ENCODE results near the gene ZFP82. TPM values are rescaled to one million over a fixed set of nuclear protein-coding genes. Genes with fewer than 3 reads are reported as not detected.

Gene ZFP82
- total and polyA plus RNA-seq, 5 donors from 2014 or later = 2.9 to 14.4 (median 7.5) TPM

DNA sequence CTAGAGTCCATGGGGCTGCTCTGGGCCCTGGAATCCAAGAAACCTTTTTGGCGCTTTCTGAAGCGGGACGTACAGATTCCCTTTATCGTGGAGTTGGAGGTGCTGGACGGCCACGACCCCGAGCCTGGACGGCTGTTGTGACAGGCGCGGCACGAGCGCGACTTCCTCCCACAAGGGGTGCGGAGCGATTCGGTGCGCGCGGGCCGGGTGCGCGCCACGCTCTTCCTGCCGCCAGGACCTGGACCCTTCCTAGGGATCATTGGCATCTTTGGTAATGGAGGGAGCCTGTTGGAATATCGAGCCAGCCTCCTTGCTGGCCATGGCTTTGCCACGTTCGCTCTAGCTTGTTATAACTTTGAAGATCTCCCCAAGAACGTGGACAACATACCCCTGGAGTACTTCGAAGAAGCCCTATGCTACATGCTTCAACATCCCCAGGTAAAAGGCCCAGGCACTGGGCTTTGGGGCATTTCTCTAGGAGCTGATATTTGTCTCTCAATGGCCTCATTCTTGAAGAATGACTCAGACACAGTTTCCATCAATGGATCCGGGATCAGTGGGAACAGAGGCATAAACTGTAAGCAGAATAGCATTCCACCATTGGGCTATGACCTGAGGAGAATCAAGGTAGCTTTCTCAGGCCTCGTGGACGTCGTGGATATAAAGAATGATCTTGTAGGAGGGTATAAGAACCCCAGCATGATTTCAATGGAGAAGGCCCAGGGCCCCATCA lies 3.5 kb upstream of the ZFP82 start:
- Histone ChIP-seq H3K9me3 (ENCODE audit: control insufficient read depth in 2 of 2, low read length in 2 of 2) (peaks cover 2 to 13% of the 10 kb centered on the region in 2 experiments), H3K36me3 (ENCODE audit: control insufficient read depth, insufficient read depth, low read length) (no peaks in the 10 kb centered on the region), H3K27ac (ENCODE audit: insufficient read depth, low read length, poor library complexity, severe bottlenecking) (no peak overlapping the region), H3K4me1 (ENCODE audit: control insufficient read depth, insufficient read depth, low read length, poor library complexity, severe bottlenecking) (peaks cover 14% of the 10 kb centered on the region), H3K27me3 (ENCODE audit: control insufficient read depth, insufficient read depth, low read length) (peaks cover 4% of the 10 kb centered on the region), H3K4me3 (ENCODE audit: low read depth, low read length) (no peak overlapping the region)
- DNase-seq (no peak), ATAC-seq (ENCODE audit: low read depth in 2 of 2) (no peak)
- peaks cover 7% of the 10 kb centered on the region for H3K36me3 Mint-ChIP-seq
- peak overlapping the region; percentile 27 to 73 (median 62) for H3K4me3 Mint-ChIP-seq
- peaks cover 17% of the 10 kb centered on the region for H3K27me3 Mint-ChIP-seq
- peaks cover 0 to 28% (median 18%) of the 10 kb centered on the region in 7 donors for H3K9me3 Mint-ChIP-seq
- H3K4me1 Mint-ChIP-seq = peaks cover 0 to 26% (median 7%) of the 10 kb centered on the region in 4 donors
- peak overlapping the region in 1 of 3 donors; percentile 67 for H3K27ac Mint-ChIP-seq

DNA sequence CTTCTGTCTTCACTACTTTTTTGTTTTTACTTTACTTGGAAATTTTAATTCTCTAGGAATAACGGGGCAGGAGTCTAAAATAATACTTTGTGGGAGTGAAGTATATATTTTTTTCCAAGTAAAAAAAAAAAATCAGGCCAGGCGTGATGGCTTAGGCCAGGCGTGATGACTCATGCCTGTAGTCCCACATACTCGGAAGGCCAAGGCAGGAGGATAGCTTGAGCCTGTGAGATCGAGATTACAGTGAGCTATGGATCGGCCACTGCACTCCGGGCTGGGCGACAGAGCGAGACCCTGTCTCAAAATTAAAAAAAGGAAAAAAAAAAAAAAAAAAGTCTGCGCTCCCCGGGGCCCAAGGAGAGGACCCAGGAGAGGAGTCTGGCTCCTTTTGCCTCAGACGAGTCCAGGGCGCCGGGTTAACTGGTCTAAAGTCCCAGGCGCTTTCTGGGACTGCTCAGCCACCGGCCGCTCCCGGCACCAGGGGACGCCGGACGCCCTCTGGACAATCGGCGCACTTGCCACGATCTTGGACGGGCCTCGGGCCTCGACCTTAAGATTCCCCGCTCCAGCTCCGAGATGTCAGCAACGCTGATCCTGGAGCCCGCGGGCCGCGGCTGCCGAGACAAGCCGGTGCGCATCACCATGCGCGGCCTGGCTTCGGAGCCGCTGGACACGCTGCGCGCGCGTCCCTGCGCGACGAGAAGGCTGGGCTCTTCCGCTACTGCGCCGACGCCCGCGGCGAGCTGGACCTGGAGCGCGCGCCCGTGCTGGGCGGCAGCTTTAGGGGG lies 2.7 kb upstream of the ZFP82 start:
- Mint-ChIP-seq H3K9me3 (peaks cover 0 to 25% (median 16%) of the 10 kb centered on the region in 7 donors), H3K27me3 (peaks cover 17% of the 10 kb centered on the region), H3K27ac (no peak overlapping the region), H3K4me1 (peaks cover 0 to 29% (median 7%) of the 10 kb centered on the region in 4 donors), H3K36me3 (peaks cover 9% of the 10 kb centered on the region), H3K4me3 (peak overlapping the region; percentile 10 to 67 (median 26))
- peaks cover under 1 to 15% of the 10 kb centered on the region in 2 experiments for H3K9me3 ChIP-seq (ENCODE audit: control insufficient read depth in 2 of 2, low read length in 2 of 2)
- no peaks in the 10 kb centered on the region for H3K36me3 ChIP-seq (ENCODE audit: control insufficient read depth, insufficient read depth, low read length)
- ATAC-seq (ENCODE audit: low read depth in 2 of 2) (no peak), DNase-seq (no peak)
- peaks cover 14% of the 10 kb centered on the region for H3K4me1 ChIP-seq (ENCODE audit: control insufficient read depth, insufficient read depth, low read length, poor library complexity, severe bottlenecking)
- no peak overlapping the region for H3K27ac ChIP-seq (ENCODE audit: insufficient read depth, low read length, poor library complexity, severe bottlenecking)
- peaks cover 4% of the 10 kb centered on the region for H3K27me3 ChIP-seq (ENCODE audit: control insufficient read depth, insufficient read depth, low read length)
- no peak overlapping the region for H3K4me3 ChIP-seq (ENCODE audit: low read depth, low read length)

DNA sequence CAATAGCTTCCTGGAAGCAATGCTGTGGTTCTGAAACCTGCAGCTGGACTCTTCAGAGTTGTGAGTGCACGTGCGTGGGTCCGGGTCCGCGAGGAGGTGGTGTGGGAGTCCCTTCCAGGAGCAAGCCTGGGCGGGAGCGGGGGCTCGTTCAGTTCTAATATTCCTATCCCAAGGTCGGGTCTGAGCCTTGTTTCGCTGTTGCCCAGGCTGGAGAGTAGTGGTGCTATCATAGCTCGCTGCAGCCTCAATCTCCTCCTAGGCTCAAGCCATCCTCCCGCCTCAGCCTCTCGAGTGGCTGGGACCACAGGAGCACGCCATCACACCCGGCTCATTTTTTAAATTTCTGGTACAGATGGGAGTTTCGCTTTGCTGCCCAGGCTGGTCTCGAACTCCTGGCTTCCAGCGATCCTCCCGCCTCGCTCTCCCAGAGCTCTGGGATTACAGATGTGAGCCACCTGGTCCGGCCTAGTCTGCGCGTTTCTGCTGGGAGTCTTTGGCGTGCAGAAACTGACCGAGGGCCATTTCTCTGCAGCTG lies 625 bp downstream of the ZFP82 start:
- peak overlapping the region; percentile 72 for H3K27ac ChIP-seq (ENCODE audit: insufficient read depth, low read length, poor library complexity, severe bottlenecking)
- H3K9me3 ChIP-seq (ENCODE audit: control insufficient read depth in 2 of 2, low read length in 2 of 2) = peaks cover 12 to 33% of the 10 kb centered on the region in 2 experiments
- DNase-seq (no peak), ATAC-seq (ENCODE audit: low read depth in 2 of 2) (no peak)
- H3K4me1 Mint-ChIP-seq = peaks cover 0 to 38% (median 7%) of the 10 kb centered on the region in 4 donors
- H3K4me3 ChIP-seq (ENCODE audit: low read depth, low read length) = peak overlapping the region; percentile 78
- H3K27ac Mint-ChIP-seq = peak overlapping the region; percentile 93 to 97 (median 96)
- peaks cover 2% of the 10 kb centered on the region for H3K36me3 ChIP-seq (ENCODE audit: control insufficient read depth, insufficient read depth, low read length)
- peaks cover 23% of the 10 kb centered on the region for H3K36me3 Mint-ChIP-seq
- H3K4me3 Mint-ChIP-seq = peak overlapping the region; percentile 90 to 96 (median 94)
- H3K27me3 ChIP-seq (ENCODE audit: control insufficient read depth, insufficient read depth, low read length) = peaks cover 4% of the 10 kb centered on the region
- H3K4me1 ChIP-seq (ENCODE audit: control insufficient read depth, insufficient read depth, low read length, poor library complexity, severe bottlenecking) = peaks cover 14% of the 10 kb centered on the region
- H3K9me3 Mint-ChIP-seq = peaks cover 0 to 22% (median 12%) of the 10 kb centered on the region in 7 donors
- H3K27me3 Mint-ChIP-seq = peaks cover 13% of the 10 kb centered on the region

DNA sequence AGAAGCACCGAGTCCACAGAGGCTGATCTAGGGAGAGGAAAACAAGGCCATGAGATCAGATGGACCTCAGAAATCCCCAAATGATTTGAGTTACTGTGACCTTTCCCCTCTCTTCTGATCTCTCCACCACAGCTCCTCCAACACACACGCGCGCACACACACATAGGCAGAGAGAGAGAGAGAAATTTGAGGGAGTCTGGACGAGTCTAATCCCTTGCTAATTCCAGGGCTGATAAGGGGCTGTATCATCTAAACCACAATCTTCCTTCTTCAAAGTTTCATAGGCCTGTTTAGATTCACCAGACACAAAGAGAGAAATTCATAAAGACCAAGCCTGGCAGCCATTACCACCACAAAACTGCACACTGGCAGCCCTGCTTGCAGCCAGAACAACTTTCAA lies 8.6 kb downstream of the ZFP82 start:
- H3K9me3 ChIP-seq (ENCODE audit: control insufficient read depth in 2 of 2, low read length in 2 of 2) = peaks cover 60 to 88% of the 10 kb centered on the region in 2 experiments
- ATAC-seq (ENCODE audit: low read depth in 2 of 2) (no peak), DNase-seq (no peak)
- Mint-ChIP-seq H3K4me3 (no peak overlapping the region), H3K27me3 (no peaks in the 10 kb centered on the region), H3K27ac (no peak overlapping the region), H3K9me3 (peaks cover 5 to 57% (median 27%) of the 10 kb centered on the region in 7 donors), H3K36me3 (peaks cover 56% of the 10 kb centered on the region), H3K4me1 (peaks cover 0 to 7% (median 2%) of the 10 kb centered on the region in 4 donors)
- no peaks in the 10 kb centered on the region for H3K4me1 ChIP-seq (ENCODE audit: control insufficient read depth, insufficient read depth, low read length, poor library complexity, severe bottlenecking)
- no peak overlapping the region for H3K27ac ChIP-seq (ENCODE audit: insufficient read depth, low read length, poor library complexity, severe bottlenecking)
- H3K4me3 ChIP-seq (ENCODE audit: low read depth, low read length) = no peak overlapping the region
- peaks cover 59% of the 10 kb centered on the region for H3K36me3 ChIP-seq (ENCODE audit: control insufficient read depth, insufficient read depth, low read length)
- no peaks in the 10 kb centered on the region for H3K27me3 ChIP-seq (ENCODE audit: control insufficient read depth, insufficient read depth, low read length)

DNA sequence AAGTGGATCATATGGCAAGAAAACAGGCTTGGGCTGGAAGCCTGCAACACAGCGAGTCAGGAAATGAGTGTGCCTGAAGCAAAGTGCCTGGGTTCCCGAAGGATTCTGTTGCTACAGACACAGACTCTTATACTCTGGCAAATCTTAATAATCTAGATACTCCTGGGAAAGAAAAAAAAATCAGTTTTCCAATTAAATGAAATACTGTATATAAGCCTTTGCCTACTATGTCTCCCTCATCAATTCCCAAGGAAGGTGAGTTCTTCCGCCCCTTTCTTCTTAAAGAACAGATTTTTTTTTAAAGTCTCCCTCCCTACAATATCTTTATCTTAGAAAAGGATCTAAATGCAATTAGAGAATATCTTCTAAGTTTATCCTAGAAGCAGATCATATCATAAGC lies 10.3 kb downstream of the ZFP82 start:
- Histone ChIP-seq H3K36me3 (ENCODE audit: control insufficient read depth, insufficient read depth, low read length) (peaks cover 70% of the 10 kb centered on the region), H3K4me1 (ENCODE audit: control insufficient read depth, insufficient read depth, low read length, poor library complexity, severe bottlenecking) (no peaks in the 10 kb centered on the region), H3K9me3 (ENCODE audit: control insufficient read depth in 2 of 2, low read length in 2 of 2) (peaks cover 68 to 82% of the 10 kb centered on the region in 2 experiments), H3K27ac (ENCODE audit: insufficient read depth, low read length, poor library complexity, severe bottlenecking) (no peak overlapping the region), H3K27me3 (ENCODE audit: control insufficient read depth, insufficient read depth, low read length) (no peaks in the 10 kb centered on the region), H3K4me3 (ENCODE audit: low read depth, low read length) (no peak overlapping the region)
- Mint-ChIP-seq H3K36me3 (peaks cover 68% of the 10 kb centered on the region), H3K27me3 (no peaks in the 10 kb centered on the region), H3K9me3 (peaks cover 6 to 59% (median 32%) of the 10 kb centered on the region in 7 donors), H3K27ac (no peak overlapping the region), H3K4me3 (no peak overlapping the region), H3K4me1 (peaks cover 0 to 7% (median 2%) of the 10 kb centered on the region in 4 donors)
- no peak for DNase-seq
- ATAC-seq (ENCODE audit: low read depth in 2 of 2) = no peak

DNA sequence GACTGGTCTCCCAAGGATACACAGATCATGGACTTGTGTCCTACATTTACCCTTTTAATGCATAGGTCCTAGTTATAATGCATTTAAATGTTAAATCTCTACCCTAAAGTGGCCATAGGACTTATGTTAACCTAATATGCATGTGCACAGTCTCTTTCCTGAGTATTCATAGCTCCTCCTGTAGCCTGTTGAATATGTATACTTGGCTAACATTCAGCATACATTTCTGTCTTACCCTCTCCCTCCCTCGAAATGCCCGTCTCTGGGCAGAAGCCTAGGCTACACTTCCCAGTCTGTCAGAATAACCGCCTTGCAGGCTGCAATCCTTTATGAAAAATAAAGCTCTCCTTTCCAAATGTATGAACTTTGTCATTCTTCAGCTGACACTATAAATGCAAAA lies 13.9 kb downstream of the ZFP82 start:
- Histone ChIP-seq H3K36me3 (ENCODE audit: control insufficient read depth, insufficient read depth, low read length) (peaks cover 82% of the 10 kb centered on the region), H3K9me3 (ENCODE audit: control insufficient read depth in 2 of 2, low read length in 2 of 2) (peaks cover 64 to 84% of the 10 kb centered on the region in 2 experiments)

DNA sequence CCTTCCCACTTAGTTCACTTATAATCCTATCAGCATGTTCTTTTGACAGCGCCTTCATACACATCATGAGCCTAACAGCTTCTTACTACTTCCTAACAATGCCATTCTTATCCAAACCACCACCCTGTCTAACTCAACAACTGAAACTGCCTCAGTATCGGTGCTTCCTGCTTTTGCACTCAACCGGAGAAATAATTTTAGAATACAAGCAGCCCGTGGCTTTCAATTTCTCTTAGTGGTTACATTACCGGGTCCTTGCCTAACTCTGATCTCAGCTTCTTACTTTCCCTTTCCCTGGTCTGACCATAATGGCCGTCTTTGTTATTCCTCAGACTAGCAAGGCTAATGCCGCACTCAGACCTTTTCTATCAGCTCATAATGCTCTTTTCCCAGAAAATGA lies 17.0 kb downstream of the ZFP82 start:
- Histone ChIP-seq H3K36me3 (ENCODE audit: control insufficient read depth, insufficient read depth, low read length) (peaks cover 71% of the 10 kb centered on the region), H3K27me3 (ENCODE audit: control insufficient read depth, insufficient read depth, low read length) (no peaks in the 10 kb centered on the region), H3K27ac (ENCODE audit: insufficient read depth, low read length, poor library complexity, severe bottlenecking) (no peak overlapping the region), H3K4me3 (ENCODE audit: low read depth, low read length) (no peak overlapping the region), H3K9me3 (ENCODE audit: control insufficient read depth in 2 of 2, low read length in 2 of 2) (peaks cover 56 to 86% of the 10 kb centered on the region in 2 experiments), H3K4me1 (ENCODE audit: control insufficient read depth, insufficient read depth, low read length, poor library complexity, severe bottlenecking) (no peaks in the 10 kb centered on the region)
- peak overlapping the region in 1 of 3 donors; percentile 69 for H3K27ac Mint-ChIP-seq
- no peaks in the 10 kb centered on the region for H3K27me3 Mint-ChIP-seq
- no peak overlapping the region for H3K4me3 Mint-ChIP-seq
- peaks cover 0 to 3% (median 1%) of the 10 kb centered on the region in 4 donors for H3K4me1 Mint-ChIP-seq
- ATAC-seq (ENCODE audit: low read depth in 2 of 2) (no peak), DNase-seq (no peak)
- peaks cover 73% of the 10 kb centered on the region for H3K36me3 Mint-ChIP-seq
- H3K9me3 Mint-ChIP-seq = peaks cover 9 to 69% (median 33%) of the 10 kb centered on the region in 7 donors

More for the DNA sequence above, 13.9 kb downstream of the ZFP82 start:
- H3K4me1 ChIP-seq (ENCODE audit: control insufficient read depth, insufficient read depth, low read length, poor library complexity, severe bottlenecking) = no peaks in the 10 kb centered on the region
- H3K27me3 ChIP-seq (ENCODE audit: control insufficient read depth, insufficient read depth, low read length) = no peaks in the 10 kb centered on the region
- Mint-ChIP-seq H3K4me3 (peak overlapping the region in 1 of 4 donors; percentile 61), H3K27ac (no peak overlapping the region), H3K27me3 (no peaks in the 10 kb centered on the region), H3K9me3 (peaks cover 10 to 63% (median 39%) of the 10 kb centered on the region in 7 donors), H3K4me1 (peaks cover 0 to 4% (median 2%) of the 10 kb centered on the region in 4 donors), H3K36me3 (peaks cover 74% of the 10 kb centered on the region)
- ATAC-seq (ENCODE audit: low read depth in 2 of 2) = no peak
- no peak for DNase-seq
- H3K27ac ChIP-seq (ENCODE audit: insufficient read depth, low read length, poor library complexity, severe bottlenecking) = no peak overlapping the region
- H3K4me3 ChIP-seq (ENCODE audit: low read depth, low read length) = no peak overlapping the region

Measured in CD4-positive, CD25-positive, alpha-beta regulatory T cell (primary cell).